Pancreas (tissue), 10 donors: ENCODE measurements around the gene MMAB. TPM values are rescaled to one million over a fixed set of nuclear protein-coding genes. Genes with fewer than 3 reads are reported as not detected.

Experiments used
- ATAC-seq, 4 donors: fragments of 200-7000 bp; cut with Tn5 transposase; one replicate each; pipeline versions ENCODE4 v1.8.0 to v1.9.1; 2020; ENCODE audit warnings: mild to moderate bottlenecking in 4 of 4, moderate library complexity in 4 of 4
- DNase-seq, 6 donors: peaks; one replicate each; pipeline ENCODE4 v3.0.0-alpha.2; 2020
- FAIRE-seq: peaks from 2 replicates; lab custom pipeline; 2012; peaks lifted over from hg19 to GRCh38; lab: Jason Lieb, UNC
- H3K27ac ChIP-seq, 4 donors: fragments of 200-600 bp; sonication (generic); 1 replicate in 3 of 4; 2 replicates in 1 of 4; pipeline versions ENCODE4 v1.5.0 to v1.8.0; 2020
- H3K27me3 ChIP-seq, 4 donors: fragments of 200-600 bp; one replicate each; pipeline ENCODE4 v1.8.0; 2021
- H3K36me3 ChIP-seq, 3 donors: fragments of 200-600 bp; sonication (generic) in 1 of 3; one replicate each; pipeline versions ENCODE4 v1.5.0 to v1.8.0; 2020 to 2021
- H3K4me1 ChIP-seq, 3 donors: fragments of 200-600 bp; one replicate each; pipeline ENCODE4 v1.8.0; 2021
- H3K4me3 ChIP-seq, 4 donors: fragments of 200-600 bp; sonication (generic) in 2 of 4; one replicate each; pipeline versions ENCODE4 v1.5.0 to v1.8.0; 2020 to 2021
- H3K9me3 ChIP-seq, 4 donors: fragments of 200-600 bp; one replicate each; pipeline ENCODE4 v1.8.0; 2021
- WGBS, 2 donors: extraction: QIAGEN DNeasy Blood & Tissue Kit; methylation state at CpG; one replicate each; pipeline ENCODE4 v1.1.7; 2013; 5-methylcytosine and 5-hydroxymethylcytosine counted together
- intact Hi-C, 3 donors: fragments of 100-400 bp; cut with DNase I; formaldehyde crosslinking; loops; one replicate each; pipeline versions ENCODE4 v1.11.1 to v1.14.2; 2022
- polyA plus RNA-seq, 2 donors: library from polyadenylated mRNA; stranded (reverse); fragments of 200-250 nt; gene quantifications; one replicate each; pipeline ENCODE4 v1.2.3, GENCODE V29; 2013
- total RNA-seq, 6 donors: library from RNA; stranded (reverse); fragmentation: NEBNext Ultra II Directional in 4 of 6; extraction: Animal tissue kit (Norgen Biotek cat#: 25700) in 4 of 6; gene quantifications; one replicate each; pipeline versions ENCODE4 v1.2.1 to v1.2.4, GENCODE V29; 2021 to 2023
- TF ChIP-seq, protein P1 (sequence below), 4 donors: fragments of 200-600 bp; sonication (generic) in 3 of 4; IDR thresholded peaks; one replicate each; pipeline versions ENCODE4 v1.5.0 to v1.8.0; 2021; ENCODE audit warnings: antibody characterized with exemption in 4 of 4
- donor health status: healthy with polysubstance abuse.
- donor health status: DM: no; HTN: no; CAD: no; lungs with moderate emphysema.
- donor health status: DM: no; HTN: no; CAD: no.
- donor health status: control.
- donor health status: control.
- donor health status: Bipolar disorder and iron deficiency.
- donor health status: DM: yes; HTN: yes; CAD: no.
- donor health status: DM: no; HTN: no; CAD: no.
- donor health status: DM: no; HTN: no; CAD: no.
- donor health status: DM: yes; HTN: yes; CAD: no.

MMAB gene
- total and polyA plus RNA-seq, 8 donors, result 15.6 to 40.6 (median 21.0) TPM

- no peak for FAIRE-seq
- Histone ChIP-seq H3K27me3 (no peaks in the 10 kb centered on the region), H3K27ac (no peak overlapping the region), H3K4me3 (no peak overlapping the region), H3K36me3 (no peaks in the 10 kb centered on the region), H3K9me3 (no peaks in the 10 kb centered on the region), H3K4me1 (peaks cover 0 to 6% (median 0%) of the 10 kb centered on the region in 3 donors)
- intact Hi-C loops, result no loop called here
- no peak for DNase-seq
- no peak for ATAC-seq
- TF ChIP-seq, protein P1, sequence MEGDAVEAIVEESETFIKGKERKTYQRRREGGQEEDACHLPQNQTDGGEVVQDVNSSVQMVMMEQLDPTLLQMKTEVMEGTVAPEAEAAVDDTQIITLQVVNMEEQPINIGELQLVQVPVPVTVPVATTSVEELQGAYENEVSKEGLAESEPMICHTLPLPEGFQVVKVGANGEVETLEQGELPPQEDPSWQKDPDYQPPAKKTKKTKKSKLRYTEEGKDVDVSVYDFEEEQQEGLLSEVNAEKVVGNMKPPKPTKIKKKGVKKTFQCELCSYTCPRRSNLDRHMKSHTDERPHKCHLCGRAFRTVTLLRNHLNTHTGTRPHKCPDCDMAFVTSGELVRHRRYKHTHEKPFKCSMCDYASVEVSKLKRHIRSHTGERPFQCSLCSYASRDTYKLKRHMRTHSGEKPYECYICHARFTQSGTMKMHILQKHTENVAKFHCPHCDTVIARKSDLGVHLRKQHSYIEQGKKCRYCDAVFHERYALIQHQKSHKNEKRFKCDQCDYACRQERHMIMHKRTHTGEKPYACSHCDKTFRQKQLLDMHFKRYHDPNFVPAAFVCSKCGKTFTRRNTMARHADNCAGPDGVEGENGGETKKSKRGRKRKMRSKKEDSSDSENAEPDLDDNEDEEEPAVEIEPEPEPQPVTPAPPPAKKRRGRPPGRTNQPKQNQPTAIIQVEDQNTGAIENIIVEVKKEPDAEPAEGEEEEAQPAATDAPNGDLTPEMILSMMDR (IDR thresholded peaks at IDR 0.05), result no peak
- WGBS, 2 donors, result 85 to 90% methylated on average over 5 of the region's 5 CpGs
Observed at GRCh38 chr12:109618082-109618481, 44.8 kb upstream of the MMAB start.

DNA sequence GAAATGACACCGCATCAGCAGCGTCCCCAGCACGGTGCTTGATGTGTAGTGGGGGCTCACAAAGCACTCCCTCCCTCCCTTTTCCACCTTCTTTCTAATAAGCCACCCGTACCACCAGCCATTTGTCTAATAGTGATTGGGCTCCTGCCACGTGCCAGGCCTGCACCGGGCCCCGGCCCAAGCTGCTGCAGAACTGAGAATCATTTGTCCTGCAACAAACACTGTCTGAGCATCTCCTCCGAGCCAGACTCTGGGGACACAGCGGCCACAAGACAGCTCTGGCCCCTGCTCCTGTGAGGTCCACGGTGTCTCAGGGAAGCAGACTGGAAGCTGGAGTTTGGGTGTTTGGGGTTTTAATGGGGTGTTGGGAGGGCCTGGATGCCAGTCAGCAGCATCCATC is 44.2 kb upstream of the MMAB start:
- no peak for ATAC-seq
- 67 to 74% methylated on average over 10 of the region's 10 CpGs for WGBS, 2 donors
- intact Hi-C loops, result no loop called here
- TF ChIP-seq, protein P1 (IDR thresholded peaks at IDR 0.05), result no peak
- DNase-seq, result no peak
- Histone ChIP-seq H3K9me3 (no peaks in the 10 kb centered on the region), H3K4me3 (no peak overlapping the region), H3K4me1 (peaks cover 0 to 6% (median 0%) of the 10 kb centered on the region in 3 donors), H3K27me3 (no peaks in the 10 kb centered on the region), H3K36me3 (no peaks in the 10 kb centered on the region), H3K27ac (no peak overlapping the region)
- FAIRE-seq, result no peak

DNA sequence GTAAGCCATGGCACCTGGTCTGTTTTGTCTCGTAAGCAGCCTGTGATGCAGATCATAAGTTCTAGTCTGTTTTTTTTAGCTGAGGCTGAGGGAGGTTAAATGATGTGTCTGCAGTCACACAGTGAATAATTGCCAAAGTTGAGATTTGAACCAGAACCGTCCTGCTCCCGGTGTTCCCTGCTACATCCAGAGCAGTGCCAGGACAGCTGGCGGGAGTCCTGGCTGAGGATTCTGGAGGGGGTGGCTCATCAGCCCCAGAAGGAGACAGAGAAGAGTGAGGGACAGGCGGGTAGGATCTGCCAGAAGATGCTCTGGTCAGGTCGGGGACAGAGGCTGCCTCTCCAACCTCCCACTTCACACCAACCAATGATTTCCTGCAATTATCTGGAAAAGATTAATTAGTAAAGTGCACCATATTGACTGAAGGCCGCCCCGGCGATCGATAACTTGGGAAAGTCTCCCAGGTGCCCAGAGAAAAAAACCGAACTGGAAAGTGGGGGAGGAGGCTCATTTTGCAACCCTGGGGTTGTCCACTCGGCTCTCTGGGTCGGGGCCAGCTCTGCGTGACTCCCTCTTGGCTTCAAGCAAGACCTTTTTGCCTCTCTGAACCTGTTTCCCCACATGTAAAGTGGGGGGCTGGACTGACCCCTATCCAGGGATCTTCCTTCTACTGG is 42.4 kb upstream of the MMAB start:
- H3K27me3 ChIP-seq, result no peaks in the 10 kb centered on the region
- no peak overlapping the region for H3K4me3 ChIP-seq
- DNase-seq (peak in 3 of 6 donors; percentile 55 to 65 (median 61)), FAIRE-seq (no peak), ATAC-seq (peak; percentile 12 to 68 (median 50))
- H3K36me3 ChIP-seq, result no peaks in the 10 kb centered on the region
- H3K4me1 ChIP-seq, result peaks cover 0 to 6% (median 0%) of the 10 kb centered on the region in 3 donors
- intact Hi-C loops, result no loop called here
- 12 to 18% methylated on average over 14 of the region's 14 CpGs for WGBS, 2 donors
- H3K9me3 ChIP-seq, result no peaks in the 10 kb centered on the region
- TF ChIP-seq, protein P1 (IDR thresholded peaks at IDR 0.05), result no peak
- H3K27ac ChIP-seq, result no peak overlapping the region

DNA sequence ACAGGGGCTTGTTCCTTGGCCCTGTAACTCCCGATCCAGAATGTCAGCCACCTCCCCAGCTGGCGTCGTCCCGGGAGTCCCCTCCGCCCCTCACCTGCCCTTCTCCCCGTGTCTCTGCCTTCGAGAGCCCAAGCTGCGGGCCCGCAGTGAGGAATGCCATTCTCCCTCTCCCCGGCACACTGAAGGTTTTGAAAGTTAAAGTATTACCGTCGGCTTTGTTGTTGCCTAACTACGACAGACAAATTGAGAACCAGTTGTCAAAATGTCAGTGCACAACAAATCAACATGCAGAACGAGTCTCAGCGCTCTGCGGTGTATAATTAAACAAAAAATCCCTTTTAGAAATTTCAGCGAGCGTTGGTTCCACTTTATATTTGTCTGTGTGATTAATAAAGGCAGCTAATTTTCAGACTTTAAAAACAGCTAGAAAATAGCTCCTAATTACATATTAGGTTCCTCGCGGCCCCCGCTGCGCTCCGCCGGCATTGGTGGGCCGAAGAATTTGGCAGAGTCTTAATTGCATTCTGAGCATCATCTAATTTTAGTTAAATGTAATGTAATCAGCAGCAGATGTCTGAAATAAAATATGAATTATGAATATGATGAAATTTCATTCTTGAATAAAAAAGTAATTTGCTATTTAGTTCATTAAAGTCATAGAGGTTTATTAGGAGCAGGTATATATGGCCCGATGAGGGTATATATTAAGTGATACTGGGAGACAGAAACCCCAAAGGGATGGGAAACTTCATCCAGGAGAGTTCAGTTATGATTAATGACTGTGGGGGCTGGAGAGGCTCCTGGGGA is 40.5 kb upstream of the MMAB start:
- FAIRE-seq, result no peak
- Histone ChIP-seq H3K4me3 (no peak overlapping the region), H3K27me3 (no peaks in the 10 kb centered on the region), H3K4me1 (peaks cover 0 to 6% (median 0%) of the 10 kb centered on the region in 3 donors), H3K9me3 (no peaks in the 10 kb centered on the region), H3K36me3 (no peaks in the 10 kb centered on the region), H3K27ac (no peak overlapping the region)
- TF ChIP-seq, protein P1 (IDR thresholded peaks at IDR 0.05), result no peak
- intact Hi-C loops, result no loop called here
- 34 to 42% methylated on average over 26 of the region's 26 CpGs for WGBS, 2 donors
- ATAC-seq, result peak in 3 of 4 donors; percentile 32 to 42 (median 36)
- no peak for DNase-seq
